HL-60/S4 treated with phorbol 12-myristate 13-acetate at 8.2 ng/mL for 4 days and 3 days (cell line): ENCODE measurements around the gene C1QTNF1.

Experiments
- in situ Hi-C: fragments of 300-500 bp; cut with MboI; formaldehyde crosslinking; loops from 2 replicates; pipeline ENCODE4 v1.15.0; 2022; ENCODE audit warnings: low sequenced_read_pairs

C1QTNF1 gene, protein sequence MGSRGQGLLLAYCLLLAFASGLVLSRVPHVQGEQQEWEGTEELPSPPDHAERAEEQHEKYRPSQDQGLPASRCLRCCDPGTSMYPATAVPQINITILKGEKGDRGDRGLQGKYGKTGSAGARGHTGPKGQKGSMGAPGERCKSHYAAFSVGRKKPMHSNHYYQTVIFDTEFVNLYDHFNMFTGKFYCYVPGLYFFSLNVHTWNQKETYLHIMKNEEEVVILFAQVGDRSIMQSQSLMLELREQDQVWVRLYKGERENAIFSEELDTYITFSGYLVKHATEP

DNA sequence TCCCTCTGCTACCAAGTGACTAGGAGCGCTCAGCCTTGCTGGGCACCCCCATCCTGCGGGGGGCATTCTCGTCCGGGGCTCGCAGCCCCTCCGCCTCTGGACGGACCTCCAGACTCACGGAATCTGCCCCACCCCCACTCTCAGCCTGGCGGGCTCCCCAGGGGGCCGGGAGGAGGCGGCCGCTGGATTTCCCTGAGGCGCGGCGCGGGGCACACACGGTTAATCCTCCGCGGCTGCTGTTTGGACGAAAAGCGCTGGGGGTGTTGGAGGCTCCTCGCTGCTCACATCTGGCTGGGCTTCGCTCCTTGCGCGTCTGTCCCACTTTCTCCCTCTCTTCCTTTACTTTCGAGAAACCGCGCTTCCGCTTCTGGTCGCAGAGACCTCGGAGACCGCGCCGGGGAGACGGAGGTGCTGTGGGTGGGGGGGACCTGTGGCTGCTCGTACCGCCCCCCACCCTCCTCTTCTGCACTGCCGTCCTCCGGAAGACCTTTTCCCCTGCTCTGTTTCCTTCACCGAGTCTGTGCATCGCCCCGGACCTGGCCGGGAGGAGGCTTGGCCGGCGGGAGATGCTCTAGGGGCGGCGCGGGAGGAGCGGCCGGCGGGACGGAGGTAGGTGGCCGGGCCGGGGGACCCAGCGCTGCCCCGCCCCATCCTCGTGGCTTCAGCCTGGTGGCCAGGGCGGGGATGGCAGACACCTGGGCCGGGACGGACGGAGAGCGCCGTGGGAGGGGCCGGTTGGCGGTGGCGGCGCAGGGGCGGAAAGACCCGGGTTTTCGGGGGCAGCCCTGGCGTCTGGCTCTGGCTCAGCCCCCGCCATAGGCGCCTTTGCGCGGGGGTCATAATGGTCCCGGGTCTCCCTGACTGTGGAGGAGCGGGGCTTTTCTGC lies at the start of gene C1QTNF1:
Gene C1QTNF1 (plus strand): TSS at position 284 of the 886 bp plus-strand sequence. CDS start 19,800 bp downstream, outside the sequence.
- in situ Hi-C loops: loop anchor here (25.0 kb wide), 1 partner anchor 537 kb away; no protein-coding TSS in a partner anchor

DNA sequence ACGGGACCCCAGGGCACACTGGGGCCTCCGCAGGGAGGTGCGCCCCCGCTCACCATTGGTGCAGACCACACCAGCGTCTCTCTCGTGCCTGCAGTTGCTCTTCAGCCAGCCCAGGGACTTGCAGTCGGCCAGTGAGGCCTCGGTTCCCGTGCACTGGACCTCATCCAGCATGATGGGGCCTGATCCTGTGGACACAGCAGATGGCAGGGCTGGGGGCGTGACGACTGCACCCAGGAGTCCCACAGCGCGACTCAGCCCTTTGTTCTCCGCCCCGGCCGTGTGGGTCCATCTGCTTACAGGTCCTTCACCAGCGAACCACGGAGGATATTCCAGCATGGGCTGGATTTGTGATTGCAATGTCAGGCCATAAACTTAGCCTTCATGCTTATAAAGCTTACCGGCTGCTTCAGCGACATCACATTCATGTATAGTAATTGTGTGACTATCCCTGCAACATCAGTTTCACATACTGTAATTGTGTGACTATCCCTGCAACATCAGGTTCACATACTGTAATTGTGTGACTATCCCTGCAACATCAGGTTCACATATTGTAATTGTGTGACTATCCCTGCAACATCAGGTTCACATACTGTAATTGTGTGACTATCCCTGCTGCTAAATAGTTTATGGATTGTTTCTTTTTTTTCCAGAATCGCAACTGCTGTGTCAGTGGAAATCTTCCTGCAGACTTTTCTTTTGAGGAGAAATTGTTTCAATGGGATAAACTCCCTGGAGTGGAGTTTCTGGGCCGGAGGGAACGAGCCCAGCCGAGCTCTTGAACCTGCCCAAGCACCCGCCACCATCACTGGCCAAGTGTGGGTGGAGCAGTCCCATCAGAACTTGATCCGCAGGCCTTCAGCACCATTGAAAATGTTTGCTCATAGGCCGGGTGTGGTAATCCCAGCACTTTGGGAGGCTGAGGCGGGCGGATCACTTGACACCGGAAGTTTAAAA lies 49.1 kb upstream of the C1QTNF1 start:
- in situ Hi-C loops: no loop called here

DNA sequence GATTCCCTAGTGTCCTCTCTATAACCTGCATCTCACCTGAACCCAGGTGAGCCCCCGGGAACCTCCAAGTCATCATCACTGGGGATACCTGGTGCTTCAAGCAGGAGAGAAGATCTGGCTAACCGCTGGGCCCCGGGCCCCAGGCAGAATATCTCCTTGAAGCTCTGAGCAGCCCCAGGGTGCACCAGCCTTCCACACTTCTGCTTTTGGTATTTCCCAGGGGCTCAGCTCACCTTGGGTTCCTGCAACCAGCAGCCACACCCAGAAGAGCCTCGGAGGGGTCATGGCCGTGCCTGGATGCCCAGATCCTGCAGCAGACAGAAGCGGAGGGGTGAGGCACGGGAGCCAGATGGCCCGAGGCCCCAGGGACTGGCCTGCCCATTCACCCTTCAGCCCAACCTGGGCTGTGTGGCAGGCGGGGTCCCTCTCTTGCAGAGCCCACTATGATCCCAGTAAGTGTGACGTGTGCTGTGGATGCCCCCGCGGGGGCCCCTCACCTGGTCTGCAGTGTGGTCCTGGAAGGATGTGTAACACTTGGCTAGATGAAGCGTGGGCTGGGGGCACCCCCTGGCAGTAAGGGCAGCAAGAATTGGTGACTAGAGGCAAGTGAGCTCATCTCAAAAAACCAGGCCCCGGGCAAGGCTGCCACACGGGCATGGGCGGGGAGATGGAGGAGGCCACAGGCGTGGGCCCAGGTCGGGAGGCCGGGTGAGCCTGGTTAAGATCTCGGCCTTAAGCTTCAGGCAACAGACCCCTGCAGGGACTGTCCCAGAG lies 46.9 kb upstream of the C1QTNF1 start:
- in situ Hi-C loops: no loop called here

DNA sequence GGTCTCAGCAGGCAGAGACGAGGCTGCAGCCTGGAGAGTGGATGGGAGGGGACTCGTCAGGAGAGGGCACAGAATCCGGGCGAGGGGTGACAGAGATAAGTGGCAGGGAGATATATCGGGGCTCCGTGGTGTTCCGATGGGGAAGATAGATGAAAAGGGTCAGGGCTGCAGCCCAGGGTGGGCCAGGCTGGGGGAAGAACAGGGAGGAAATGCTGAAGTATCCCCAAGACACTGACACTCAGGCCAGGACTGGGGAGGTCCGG lies 46.4 kb upstream of the C1QTNF1 start:
- in situ Hi-C loops: no loop called here

DNA sequence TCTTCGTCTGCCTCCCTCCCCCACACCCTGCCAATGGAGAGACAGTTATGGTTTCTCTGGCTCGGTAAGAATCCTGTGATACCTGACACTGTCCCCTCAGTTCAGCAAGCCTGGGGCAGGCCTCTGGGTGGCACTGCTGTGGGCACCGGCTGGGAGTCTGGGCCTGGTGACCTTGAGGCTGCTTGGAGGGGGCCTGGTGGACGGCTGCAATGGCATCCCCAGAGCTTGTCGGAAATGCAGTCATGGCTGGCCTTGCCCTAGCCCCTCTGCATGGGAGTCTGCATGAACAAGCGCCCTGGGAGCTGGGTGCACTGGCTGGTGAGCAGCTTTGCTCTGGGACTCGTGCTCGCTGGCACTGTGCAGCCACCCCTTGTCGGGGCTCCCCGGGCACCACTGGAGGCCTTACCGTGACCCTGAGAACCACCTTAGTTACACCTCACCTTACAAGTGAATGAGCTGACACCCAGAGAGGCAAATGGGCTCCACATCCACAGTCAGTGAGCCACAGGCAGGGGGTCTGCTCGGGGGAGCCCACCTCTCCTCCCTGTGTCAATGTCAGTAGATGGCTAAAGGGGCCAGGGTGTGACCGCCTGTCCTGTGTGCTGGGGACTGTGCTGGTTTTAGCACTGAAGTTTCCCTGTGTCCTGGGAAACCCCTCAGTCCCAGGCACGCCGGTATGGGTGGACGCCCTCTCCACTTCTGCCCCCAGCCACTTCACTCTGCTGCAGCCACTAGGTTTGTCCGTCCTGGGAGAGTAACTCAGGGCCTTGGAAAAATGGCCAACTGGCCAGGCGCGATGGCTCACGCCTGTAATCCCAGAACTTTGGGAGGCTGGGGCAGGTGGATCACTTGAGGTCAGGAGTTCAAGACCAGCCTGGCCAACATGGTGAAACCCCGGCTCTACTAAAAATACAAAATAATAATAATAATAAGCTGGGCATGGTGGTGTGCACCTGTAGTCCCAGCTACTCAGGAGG lies 45.7 kb upstream of the C1QTNF1 start:
- in situ Hi-C loops: no loop called here

DNA sequence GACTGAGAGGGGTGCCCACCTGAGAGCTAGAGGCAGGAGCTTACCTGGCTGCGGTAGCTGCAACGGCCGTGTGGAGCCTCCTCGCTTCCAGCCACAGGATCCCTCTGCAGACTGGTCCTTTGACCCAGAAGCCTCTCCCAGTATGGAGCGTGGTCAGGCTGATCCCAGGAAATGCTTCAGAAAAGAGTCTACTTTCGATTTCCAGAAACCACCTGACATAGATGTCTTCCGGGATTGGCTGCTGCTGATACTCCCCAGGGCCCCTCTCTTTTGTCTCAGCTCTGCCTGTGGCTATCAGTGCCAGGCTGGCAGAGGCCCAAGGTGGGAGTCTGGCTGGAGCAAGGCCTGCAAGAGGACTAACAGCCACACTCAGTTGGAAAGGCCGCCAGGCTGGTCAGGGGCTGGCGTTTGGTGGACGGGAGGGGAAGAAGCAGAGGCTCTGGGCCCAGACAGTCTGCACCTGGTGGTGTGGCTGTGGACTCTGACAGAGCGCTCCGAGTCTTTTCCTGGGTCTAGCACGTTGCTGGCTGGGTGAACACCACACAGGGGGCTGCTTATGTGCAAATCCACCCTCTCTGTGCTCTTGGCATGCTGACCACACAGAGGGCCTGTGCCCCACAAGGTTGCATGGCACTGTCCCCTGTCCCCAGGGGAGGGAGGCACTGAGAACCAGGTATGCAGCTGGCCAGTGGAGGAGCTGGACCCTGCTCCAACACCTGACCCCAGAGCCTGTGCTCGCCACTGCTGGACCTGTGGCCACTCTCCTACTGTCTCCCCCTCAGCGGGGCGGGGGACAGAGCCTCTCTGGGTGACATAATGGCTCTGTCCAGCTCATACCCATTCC lies 44.0 kb upstream of the C1QTNF1 start, which contains the start of gene LGALS3BP:
Gene LGALS3BP (minus strand): TSS at position 144 of the 844 bp plus-strand sequence. CDS start 2,732 bp downstream, outside the sequence.
- in situ Hi-C loops: no loop called here

DNA sequence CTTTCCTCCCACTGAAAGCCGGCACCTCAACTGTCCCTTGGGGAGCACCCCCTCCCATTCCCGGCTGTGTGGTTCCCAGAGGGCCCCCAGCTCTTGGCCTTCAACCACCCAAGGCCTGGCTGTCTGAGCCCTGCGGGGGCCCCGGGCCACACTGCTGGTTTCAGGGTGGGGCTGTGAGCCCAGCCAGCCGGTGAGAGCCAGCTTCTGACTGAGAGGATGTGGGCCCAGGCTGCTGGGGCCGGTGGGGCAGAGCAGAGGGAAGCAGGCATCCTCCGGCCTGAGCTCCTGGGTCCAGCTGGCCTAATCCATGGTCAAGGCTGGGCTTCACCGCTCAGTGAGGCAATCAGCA lies 43.4 kb upstream of the C1QTNF1 start:
- in situ Hi-C loops: no loop called here

DNA sequence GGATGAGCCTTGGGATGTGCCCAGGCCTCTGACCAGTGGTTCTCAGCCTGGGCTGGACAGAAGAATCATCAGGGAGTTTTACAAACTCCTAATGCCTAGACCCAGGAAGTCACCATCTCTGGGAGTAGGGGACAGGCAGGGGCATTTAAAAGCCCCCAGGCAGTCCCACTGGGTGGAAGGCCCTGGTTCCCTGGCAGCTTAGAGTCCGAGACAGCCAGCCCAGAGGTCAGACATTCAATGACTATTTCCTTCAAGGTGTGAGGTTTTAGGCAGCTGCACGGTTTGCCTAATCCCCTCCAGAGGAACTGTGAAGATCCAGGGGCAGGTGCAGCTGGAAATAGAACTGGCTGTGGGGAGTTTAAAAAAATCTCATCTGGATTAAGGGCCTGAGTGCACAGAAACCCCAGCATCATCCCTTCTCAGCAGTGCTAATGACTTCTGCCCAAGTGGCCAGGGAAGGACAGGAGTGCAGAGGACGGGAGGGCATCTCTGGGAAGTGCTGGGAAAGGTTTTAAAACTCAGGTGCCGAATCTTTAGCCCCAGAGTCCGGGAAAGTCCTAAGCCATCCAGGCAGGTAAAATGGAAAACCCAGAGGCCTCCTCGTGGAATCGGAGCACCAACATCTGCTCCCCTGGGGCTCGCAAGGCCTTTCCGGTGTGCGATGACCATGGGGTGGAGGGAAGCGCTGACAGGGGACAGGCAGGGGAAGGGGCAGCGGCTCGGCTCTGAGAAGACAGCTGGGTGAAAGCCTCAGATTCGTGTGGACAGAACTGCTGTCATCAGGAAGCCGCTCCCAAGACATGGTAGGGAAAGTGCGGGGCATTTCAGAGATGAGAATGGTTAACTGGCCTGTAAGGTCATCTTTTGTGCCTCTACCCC lies 42.7 kb upstream of the C1QTNF1 start:
- in situ Hi-C loops: no loop called here

DNA sequence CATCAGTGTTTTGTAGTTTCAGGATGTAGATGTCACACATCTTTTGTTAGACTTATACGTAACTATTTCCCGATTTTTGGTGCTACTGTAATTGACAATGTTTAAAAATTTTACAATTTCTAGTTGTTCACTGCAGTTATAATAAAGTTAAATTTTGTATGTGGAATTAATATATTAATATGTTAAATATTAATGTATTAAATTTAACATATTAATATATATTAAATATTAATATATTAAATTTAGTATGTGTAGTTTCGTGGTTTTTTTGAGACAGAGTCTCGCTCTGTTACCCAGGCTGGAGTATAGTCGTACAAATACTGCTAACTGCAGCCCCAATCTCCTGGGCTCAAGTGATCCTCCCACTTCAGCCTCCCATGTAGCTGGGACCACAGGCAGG lies 38.6 kb upstream of the C1QTNF1 start:
- in situ Hi-C loops: no loop called here

DNA sequence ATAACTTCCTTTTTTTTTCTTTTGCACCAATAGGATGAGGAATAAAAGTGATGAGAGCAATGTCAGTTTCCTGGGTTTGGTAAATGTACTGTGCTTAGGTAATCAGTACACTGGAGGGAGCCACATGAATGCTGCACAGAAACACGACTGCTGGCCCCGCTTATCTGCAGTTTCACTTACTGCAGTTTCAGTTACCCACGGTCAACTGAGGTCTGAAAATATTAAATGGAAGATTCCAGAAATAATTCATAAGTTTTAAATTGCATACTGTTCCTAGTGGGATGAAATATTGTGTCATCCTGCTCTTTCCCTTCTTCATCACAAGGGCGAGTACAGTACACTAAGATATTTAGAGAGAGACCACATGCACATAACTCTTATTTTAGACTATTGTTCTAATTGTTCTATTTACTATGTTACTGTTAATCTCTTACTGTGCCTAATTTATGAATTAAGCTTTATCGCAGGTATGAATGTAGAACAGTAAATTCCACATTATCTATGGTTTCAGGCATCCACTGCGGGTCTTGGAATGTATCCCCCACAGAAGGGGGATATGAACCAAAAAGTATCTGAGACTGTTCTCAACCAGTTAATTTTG lies 37.8 kb upstream of the C1QTNF1 start:
- in situ Hi-C loops: no loop called here

DNA sequence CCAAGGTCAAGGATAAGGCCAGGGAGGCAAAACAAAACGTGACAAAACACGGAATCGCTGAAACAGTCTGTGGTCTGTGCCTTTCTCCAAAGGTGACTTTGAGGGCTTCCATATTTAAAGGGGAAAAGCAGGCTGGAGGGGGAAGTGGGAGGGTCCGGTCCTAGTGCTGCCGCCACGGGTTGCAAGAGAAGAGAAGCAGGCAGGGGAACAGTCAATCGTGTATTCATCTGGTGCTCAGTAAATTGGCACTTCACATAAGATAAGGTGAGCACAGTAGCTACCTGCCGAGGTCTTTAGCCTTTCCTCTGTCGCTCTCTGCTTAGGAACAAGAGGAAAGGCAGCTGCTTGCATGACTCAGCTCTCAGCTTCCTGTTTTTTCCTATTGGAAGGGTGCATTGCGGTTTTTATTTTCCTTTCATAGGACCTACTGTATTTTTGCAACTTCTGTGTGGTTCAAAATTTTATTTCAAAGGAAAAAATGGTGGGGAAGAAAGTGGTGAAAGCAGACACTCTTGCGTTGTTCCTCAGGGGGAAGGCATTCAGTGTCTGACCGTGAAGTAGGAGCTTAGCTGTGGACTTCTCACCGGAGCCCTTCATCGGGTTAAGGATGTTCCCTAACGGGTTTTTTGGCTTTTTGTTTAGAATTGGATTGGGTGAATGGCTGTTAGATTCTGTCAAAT lies 37.2 kb upstream of the C1QTNF1 start:
- in situ Hi-C loops: no loop called here

DNA sequence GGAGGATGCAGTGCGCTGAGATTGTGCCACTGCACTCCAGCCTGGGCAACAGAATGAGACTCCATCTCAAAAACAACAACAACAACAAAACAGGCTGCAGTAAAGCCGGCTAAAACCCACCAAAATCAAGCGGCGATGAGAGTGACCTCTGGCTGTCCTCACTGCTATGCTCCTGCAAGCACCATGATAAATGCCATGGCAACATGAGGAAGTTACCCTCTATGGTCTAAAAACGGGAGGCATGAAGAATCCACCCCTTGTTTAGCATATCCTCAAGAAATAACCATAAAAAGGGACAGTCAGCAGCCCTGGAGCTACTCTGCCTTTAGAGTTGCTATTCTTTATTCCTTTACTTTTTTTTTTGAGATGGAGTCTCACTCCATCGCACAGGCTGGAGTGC lies 35.8 kb upstream of the C1QTNF1 start:
- in situ Hi-C loops: no loop called here

DNA sequence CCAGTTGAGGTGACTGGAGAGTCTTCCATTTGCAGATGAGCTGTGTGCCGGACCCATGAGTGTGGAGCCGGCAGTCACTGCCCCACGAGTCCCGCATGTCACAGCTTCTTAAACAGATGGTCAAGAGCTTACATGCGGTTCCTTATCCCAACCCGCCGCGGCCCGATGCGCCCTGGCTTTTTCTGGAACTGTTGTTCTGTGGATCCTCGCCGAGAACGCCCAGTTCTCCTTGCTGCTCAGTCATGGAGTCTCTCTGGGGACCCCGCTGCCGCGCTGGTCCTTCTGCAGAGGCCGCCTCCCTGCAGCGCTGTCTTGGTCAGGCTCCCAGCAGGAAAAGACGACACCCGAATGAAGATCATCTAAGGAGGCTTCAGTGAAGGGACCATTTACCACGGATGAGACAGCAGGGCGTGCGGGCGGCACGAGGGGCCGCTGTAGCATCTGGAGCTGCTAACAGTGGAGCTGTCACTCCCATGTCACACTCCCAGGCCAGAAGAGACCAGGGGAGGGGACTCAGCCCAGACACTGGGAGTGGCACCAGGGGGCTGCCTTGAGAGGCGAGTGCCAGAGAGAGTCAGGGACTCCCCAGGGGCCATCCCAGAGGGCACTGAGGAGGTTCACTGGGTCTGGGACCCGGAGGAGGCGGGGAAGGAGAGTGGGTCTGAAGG lies 33.5 kb upstream of the C1QTNF1 start:
- in situ Hi-C loops: no loop called here

DNA sequence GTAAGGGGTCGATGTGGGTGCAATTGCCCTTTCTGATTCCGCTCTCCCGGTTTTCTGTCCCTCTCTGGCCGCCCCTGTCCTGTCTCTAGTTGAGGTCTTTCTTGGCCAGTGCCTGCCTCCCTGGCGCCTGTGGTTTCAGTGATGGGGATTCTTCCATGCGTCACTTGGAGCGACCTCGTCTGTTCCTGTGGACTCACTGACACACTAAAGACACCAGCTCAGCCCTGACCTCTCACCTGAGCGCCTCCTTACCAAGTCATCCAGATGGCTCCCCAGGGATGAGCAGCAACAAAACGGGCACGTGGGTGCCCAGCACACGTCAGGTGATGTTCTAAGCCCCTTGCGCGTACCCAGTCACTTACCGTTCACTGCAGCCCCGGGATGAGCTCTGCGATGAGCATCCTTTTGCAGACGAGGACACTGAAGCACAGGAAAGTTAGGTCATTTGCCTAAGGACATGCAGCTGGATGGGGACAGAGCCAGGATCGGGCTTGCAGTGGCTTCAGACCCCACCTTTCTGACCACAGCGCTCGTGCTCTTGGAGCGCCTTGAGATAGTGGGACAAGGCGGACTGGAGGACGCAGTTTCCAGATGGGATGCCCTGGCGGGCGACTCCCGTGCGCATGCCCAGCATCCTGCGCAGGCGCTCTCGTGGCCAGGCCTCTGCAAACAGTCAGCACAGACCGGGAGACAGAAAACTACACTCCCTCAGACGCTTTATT lies 32.8 kb upstream of the C1QTNF1 start:
- in situ Hi-C loops: no loop called here

DNA sequence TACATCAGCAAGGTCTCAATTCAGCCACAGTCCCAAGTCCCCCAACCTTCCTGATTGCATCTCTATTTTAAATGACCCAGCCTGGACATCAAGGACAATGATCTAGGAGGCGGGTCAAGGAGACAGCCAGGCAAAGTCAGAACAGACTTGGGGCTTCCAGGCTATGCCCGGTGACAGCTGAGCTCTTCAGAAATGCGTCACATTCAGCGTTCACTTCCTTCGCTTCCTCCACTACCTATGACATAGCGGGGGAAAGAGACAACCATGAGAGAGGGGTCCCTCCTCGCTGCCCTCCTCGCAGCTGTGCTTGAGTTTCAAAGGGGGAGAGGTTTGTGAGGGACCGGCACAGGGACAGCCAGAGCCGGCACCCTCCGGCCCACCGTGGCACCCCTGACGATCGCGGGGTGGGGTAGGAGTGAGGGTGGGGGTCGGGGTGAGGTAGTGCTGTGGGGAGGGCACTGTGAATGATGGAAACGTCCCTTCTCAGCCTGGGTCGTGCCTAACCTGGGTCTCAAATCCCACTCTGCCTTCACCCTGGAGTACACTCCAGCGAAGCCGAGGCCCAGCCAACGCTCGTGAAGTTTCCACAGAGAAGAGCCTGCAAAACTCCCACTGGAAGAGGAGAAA lies 31.9 kb upstream of the C1QTNF1 start:
- in situ Hi-C loops: no loop called here
